ENCODE measurements around the gene GP5.

Gene GP5

DNA sequence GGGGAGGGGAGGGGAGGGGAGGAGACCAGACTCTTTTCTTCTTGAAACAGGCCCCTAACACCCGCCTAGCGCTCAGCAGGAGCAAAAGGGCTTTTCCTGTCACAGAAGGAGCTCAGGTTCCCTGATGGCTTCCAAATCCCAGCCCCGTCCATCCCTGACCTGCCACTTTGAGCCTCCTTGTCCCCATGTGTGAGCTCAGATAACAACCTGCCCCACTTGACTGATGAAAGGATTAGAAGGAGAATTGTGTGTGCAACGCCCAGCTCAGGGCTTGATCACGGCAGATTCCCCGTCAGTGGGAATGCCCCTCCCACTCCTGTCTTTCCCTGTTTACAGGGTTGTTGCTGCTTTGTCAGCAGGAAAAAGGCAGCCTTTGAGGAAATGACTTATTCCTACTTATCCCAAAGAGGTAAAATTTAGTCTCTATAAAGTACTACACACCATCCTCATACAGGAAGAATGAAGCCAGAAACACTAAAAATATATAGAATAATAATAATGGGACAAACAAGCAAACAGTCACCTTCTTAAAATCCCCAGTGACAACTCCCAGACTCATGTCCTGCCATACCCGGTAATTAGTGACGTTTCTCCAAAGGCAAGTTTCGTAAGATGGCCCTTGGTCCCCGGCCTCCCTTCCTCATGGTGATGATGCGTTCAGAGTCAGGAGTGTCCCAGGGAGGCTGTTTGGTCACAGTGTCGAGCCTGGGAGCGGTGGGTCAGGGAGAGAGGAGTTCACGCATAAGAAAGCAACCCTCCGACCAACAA lies 23.4 kb downstream of the GP5 start:
- DNase-seq = no peak

- DNase-seq = no peak
Observed at GRCh38 chr3:194374935-194375334, 24.1 kb downstream of the GP5 start.

GRCh38 chr3:194373899-194374298 lies 25.2 kb downstream of the GP5 start:
- DNase-seq = no peak

DNA sequence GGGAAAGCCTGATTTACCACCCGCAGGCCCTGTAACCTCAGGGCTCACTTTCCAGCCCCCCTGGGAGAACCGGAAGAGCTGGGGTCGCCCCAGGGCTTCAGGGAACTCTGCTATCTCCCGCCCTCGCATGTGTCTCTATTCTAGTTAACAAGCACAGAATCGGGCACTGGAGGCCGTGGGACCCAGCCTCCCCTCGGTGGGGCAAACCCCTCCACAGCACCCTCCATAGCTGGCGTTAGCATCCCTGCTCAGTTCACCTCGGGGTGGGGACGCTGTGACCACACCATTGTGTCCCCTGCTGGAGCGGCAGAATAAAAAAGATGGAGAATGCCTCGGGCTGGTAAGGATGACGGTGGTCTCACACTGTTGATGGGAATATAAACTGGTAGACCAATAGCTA lies 26.0 kb downstream of the GP5 start:
- DNase-seq = no peak

DNA sequence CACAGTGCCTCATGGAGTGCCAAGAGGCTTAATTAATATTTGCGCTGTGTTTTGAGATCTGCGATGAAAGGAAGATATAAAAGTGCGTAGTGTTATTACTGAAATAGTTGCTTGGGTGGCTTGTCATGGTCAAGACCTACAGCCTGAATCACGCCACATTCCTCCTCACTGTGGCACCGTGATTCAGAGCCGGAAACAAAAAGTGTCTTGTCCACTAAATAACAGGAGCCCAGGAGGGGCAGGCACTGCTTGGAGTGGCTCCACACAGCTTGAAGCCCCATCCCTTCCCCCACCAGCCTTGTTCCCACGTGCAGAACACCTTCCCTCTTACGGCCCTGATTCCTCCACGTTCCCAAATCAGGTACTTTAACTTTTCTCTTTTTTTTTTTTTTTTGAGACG lies 28.3 kb downstream of the GP5 start:
- DNase-seq = no peak

DNA sequence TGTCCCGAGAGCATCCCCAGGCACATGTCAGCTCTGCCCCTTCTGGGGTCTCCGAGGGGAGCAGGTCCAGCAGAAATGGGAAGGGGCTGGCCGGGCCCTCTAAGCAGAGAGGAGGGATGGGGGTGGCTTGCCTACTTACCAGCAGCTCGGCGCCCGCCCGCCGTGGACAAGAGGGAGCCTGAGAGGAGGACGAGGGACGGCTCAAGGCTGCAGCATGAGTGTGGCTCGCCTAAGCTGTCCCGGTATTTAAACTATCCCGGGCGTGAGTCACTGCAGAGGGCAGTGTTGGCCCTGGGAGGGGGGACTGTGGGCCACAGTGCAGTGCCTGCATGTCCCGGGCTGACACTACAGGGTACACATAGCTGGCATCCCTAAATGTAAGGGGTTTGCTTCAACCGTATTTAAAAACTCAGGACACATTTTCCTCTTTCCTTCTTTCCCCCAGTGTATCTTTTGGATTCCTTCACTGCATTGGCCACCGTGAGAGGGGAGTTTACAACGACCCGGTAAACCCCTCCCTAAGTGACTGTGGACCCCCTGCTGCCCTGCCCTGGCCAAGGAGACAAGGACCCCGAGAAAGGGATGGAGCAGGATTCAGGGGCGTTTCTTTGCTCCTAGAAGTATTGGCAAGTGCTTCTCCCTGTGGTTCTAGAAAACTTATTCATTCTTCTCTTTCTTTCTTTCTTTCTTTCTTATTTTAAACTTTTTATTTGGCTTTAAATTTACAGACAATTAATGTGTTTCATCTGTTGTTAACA lies 29.4 kb downstream of the GP5 start, which contains the start of gene LRRC15:
Gene LRRC15, minus strand, starts transcription at position 222 of the 758 bp plus-strand sequence. CDS start 8,700 bp downstream, outside the sequence.
- DNase-seq = no peak

- no peak for DNase-seq
Observed at GRCh38 chr3:194368918-194369317, 30.1 kb downstream of the GP5 start.

GRCh38 chr3:194367992-194368841 lies 30.8 kb downstream of the GP5 start:
- DNase-seq = no peak

- DNase-seq = no peak
Observed at GRCh38 chr3:194365978-194366490, 33.0 kb downstream of the GP5 start.

- no peak for DNase-seq
Observed at GRCh38 chr3:194365526-194365925, 33.5 kb downstream of the GP5 start.

GRCh38 chr3:194364652-194365434 lies 34.2 kb downstream of the GP5 start:
- DNase-seq = no peak

DNA sequence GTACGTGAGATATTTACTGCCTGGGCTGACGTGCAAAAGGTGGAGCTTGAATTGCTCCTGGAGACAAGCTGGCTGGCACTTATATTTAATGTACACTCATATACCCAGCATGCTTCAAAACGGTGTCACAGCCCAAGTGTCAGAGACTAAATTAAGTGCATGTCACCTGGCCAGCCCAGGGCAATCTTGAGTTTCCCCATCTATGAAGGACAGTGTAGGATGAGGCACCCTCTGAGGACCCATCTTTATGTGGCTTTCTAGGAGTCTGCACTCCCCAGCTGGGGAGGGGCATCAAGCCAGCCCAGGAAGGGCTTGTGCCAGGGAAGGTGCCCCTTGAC lies 34.8 kb downstream of the GP5 start:
- DNase-seq = no peak

DNA sequence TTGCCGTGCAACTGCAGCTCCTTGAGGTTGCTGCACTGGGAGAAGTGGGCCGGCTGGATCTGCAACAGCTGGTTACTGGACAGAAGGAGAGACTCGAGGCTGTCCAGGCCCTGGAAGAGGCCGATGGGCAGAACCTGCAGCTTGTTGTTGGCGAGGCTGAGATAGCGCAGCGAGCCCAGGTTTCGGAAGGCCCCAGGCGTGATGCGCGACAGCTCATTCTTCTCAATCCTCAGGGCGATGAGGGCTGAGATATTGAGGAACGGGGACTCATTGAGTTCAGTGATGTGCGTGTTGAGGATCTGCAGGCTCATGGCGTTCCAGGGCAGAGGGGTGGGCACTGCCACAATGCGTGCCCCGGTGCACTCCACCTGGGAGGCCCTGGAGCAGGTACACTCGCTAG lies 38.5 kb downstream of the GP5 start:
- no peak for DNase-seq

DNA sequence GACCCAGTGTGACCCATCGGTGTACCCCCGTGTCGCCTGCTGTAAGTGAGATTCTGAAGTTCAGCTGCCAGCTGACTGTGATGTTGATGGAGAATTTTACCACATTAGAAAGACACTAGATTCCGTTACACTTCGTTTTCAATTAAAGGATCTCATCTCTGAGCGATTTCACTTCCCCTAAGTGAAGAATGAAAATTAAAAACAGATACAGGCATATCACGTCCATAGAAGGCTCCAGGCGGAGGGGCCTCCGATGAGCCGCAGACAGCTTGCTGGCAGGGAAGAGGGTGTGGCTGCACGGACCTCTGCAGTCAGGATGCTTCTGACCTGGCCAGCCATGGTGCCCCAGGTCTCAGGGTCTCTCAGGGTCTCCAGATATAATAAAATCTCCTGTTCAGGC lies 41.4 kb downstream of the GP5 start:
- DNase-seq = no peak

GRCh38 chr3:194355379-194355778 lies 43.7 kb downstream of the GP5 start:
- DNase-seq = no peak

GRCh38 chr3:194354315-194354714 lies 44.8 kb downstream of the GP5 start:
- DNase-seq = no peak

GRCh38 chr3:194352667-194353246 lies 46.3 kb downstream of the GP5 start:
- no peak for DNase-seq

GRCh38 chr3:194351952-194352536 lies 47.0 kb downstream of the GP5 start:
- DNase-seq = no peak

DNA sequence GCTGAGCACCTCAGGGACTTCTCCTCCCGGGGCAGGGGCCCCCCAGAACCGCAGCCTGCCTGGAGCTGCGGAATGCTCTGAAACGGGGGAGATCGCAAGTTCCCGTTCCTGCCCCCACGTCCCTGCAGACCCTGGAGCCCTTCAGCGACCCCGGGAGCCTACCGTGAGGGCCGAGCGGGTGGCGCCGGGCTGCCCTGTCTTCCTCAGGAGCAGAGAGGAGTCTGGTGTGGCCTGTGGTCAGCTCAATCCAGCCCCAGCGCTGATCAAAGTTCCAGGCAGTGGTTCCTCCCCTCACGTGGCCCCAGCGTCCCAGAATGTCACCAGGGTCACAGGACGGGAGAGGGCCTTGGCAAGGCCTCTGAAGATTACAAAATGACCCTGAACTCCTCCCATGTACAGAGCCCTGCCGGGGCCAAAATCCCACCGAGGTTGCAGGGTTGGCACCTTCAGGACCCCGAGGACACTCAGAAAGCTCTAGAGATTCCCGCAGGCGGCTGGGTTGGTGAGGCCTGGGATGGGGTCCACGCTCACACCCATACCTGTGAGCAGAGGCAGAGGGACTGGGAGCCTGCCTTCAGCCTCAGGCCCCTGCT lies 47.9 kb downstream of the GP5 start, which contains the start of gene CPN2:
Gene CPN2, minus strand, starts transcription at position 249 of the 593 bp plus-strand sequence. CDS start 8,626 bp downstream, outside the sequence.
- DNase-seq = no peak

DNA sequence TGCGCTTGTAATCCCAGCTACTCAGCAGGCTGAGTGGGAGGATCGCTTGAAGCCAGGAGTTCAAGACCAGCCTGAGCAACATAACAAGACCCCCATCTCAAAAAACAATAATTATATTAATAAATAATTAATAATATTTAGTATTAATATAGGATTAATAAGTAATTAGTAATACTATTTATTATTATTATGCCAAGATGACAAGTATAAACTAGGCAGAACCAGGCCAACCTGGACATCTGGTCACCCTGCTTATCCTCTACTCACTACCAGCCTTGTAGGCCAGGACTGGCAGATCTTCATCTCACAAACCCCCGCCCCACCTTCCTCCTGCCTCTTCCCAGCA lies 48.4 kb downstream of the GP5 start:
- no peak for DNase-seq

DNA sequence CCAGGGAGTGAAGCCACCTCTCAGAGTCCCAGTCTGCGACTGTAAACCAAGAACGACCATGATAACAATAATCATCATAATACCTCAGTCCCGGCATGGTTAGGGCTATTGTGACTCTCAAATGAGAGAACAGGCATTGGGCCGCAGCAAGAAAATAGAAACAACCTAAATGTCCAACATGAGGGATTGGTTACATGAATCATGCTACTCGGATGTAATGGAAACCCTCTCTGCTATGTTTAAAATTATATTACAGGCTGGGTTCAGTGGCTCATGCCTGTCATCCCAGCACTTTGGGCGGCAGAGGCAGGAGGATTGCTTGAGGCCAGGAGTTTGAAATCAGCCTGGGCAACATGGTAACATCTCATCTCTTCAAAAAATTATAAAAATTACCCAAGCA lies 50.7 kb downstream of the GP5 start:
- no peak for DNase-seq

Measured in activated CD8-positive, alpha-beta memory T cell treated with anti-CD3 and anti-CD28 coated beads for 24 hours (primary cell).